ENCODE data around the gene RCOR3. TPM values are rescaled to one million over a fixed set of nuclear protein-coding genes. Genes with fewer than 3 reads are reported as not detected.

The RCOR3 gene
- total and polyA plus RNA-seq, 2 of the 8 experiments (the other 6 are each of a cell fraction or from before 2014, with no cell fraction given), result 21.4 to 36.3 TPM

GRCh38 chr1:211361202-211361601, 102.0 kb downstream of the RCOR3 start:
- H2AFZ ChIP-seq (ENCODE audit: low read length), result no peak overlapping the region
- H2BK15ac ChIP-seq (ENCODE audit: low read length), result no peak overlapping the region
- H2BK20ac ChIP-seq (ENCODE audit: low read length), result no peak overlapping the region
- H3K79me2 ChIP-seq (ENCODE audit: control insufficient read depth in 1 of 2, insufficient read depth in 2 of 2, low read length in 2 of 2), result no peaks in the 10 kb centered on the region
- no peak overlapping the region for H3K9ac ChIP-seq (replicated peaks in 1 of 4; ENCODE audit: extremely low read depth in 1 of 4, low read depth in 3 of 4, low read length in 3 of 4)
- no peak overlapping the region for H4K91ac ChIP-seq (replicated peaks; ENCODE audit: insufficient read length, low read length)
- H3K23me2 ChIP-seq (ENCODE audit: low read depth, low read length), result no peaks in the 10 kb centered on the region
- no peak for FAIRE-seq
- no peak overlapping the region for H2BK5ac ChIP-seq (ENCODE audit: low read depth, low read length)
- no peak overlapping the region for H3K4me2 ChIP-seq (ENCODE audit: insufficient read depth in 1 of 2, low read depth in 2 of 2, low read length in 2 of 2)
- no peak overlapping the region for H3K23ac ChIP-seq (ENCODE audit: insufficient read length)
- H4K8ac ChIP-seq (ENCODE audit: extremely low read depth, insufficient read depth, low read length), result no peak overlapping the region
- no peak overlapping the region for H3K4ac ChIP-seq (replicated peaks; ENCODE audit: insufficient read length, low read depth, low read length)
- no peak overlapping the region for H2AK5ac ChIP-seq (ENCODE audit: low read depth, low read length)
- H2BK12ac ChIP-seq (ENCODE audit: low read depth, low read length), result no peak overlapping the region
- no peaks in the 10 kb centered on the region for H4K20me1 ChIP-seq (replicated peaks in 1 of 2; ENCODE audit: control insufficient read depth in 1 of 2, insufficient read depth in 2 of 2, low read length in 2 of 2)
- H3K79me1 ChIP-seq (ENCODE audit: low read depth, low read length), result no peaks in the 10 kb centered on the region
- H3K27me3 ChIP-seq (replicated peaks in 1 of 4; ENCODE audit: control insufficient read depth in 3 of 4, extremely low read depth in 1 of 4, insufficient read depth in 3 of 4, low read length in 3 of 4), result no peaks in the 10 kb centered on the region
- no peak for DNase-seq (ENCODE audit: low read depth in 1 of 2, low spot score in 2 of 2)
- POLR2A ChIA-PET (ENCODE audit: partially characterized antibody), result no interaction called here
- peaks cover 0 to 28% (median 9%) of the 10 kb centered on the region in 4 experiments; a peak in 5 of 8 replicates for H3K36me3 ChIP-seq (ENCODE audit: control insufficient read depth in 2 of 4, insufficient read depth in 4 of 4, low read length in 3 of 4)
- no peak overlapping the region for H3K14ac ChIP-seq (ENCODE audit: insufficient read length)
- H3K27ac ChIP-seq (ENCODE audit: low read depth, low read length), result no peak overlapping the region
- CTCF ChIA-PET (ENCODE audit: partially characterized antibody), result interaction anchor here (1.0 to 1.1 kb wide), 2 partner anchors 18 to 35 kb away, joined by 3 read pairs; partner anchors contain the start of gene TRAF5
- H2BK120ac ChIP-seq (replicated peaks; ENCODE audit: low read depth, low read length), result no peak overlapping the region
- no peaks in the 10 kb centered on the region for H3K9me3 ChIP-seq (ENCODE audit: insufficient read depth in 2 of 2, low read depth in 1 of 2, low read length in 1 of 2)
- no peaks in the 10 kb centered on the region for H3K4me1 ChIP-seq (replicated peaks in 1 of 4; ENCODE audit: control insufficient read depth in 3 of 4, insufficient read depth in 4 of 4, low read length in 3 of 4)
- H3K56ac ChIP-seq (replicated peaks; ENCODE audit: insufficient read length, low read depth, low read length), result no peak overlapping the region
- no peak overlapping the region for H3K18ac ChIP-seq (ENCODE audit: extremely low read depth, low read length)
- TF ChIP-seq NANOG (IDR thresholded peaks at IDR 0.05; ENCODE audit: insufficient read depth, low read depth, low read length, poor library complexity, severe bottlenecking) (no peak), KDM1A (IDR thresholded peaks at IDR 0.05; ENCODE audit: borderline replicate concordance, low read length) (no peak), JUND (IDR thresholded peaks at IDR 0.05; ENCODE audit: low read length) (no peak), POLR2AphosphoS5 (IDR thresholded peaks at IDR 0.05; ENCODE audit: low read depth, low read length) (no peak), CBX8 (IDR thresholded peaks at IDR 0.05; ENCODE audit: borderline replicate concordance, low read depth, low read length) (no peak), POLR2A (IDR thresholded peaks at IDR 0.05; ENCODE audit: control extremely low read depth in 1 of 2, low read depth in 2 of 2, low read length in 2 of 2) (no peak), SAP30 (IDR thresholded peaks at IDR 0.05; ENCODE audit: insufficient read depth, insufficient replicate concordance, low read length) (no peak), TCF12 (IDR thresholded peaks at IDR 0.05; ENCODE audit: low read depth, low read length) (no peak), EGR1 (IDR thresholded peaks at IDR 0.05; ENCODE audit: borderline replicate concordance, low read depth, low read length) (no peak), BACH1 (IDR thresholded peaks at IDR 0.05; ENCODE audit: low read length) (no peak), JUN (IDR thresholded peaks at IDR 0.05; ENCODE audit: low read depth, low read length) (no peak), PHF8 (conservative IDR thresholded peaks at IDR 0.05; ENCODE audit: low read depth, low read length) (no peak), SUZ12 (IDR thresholded peaks at IDR 0.05; ENCODE audit: low read length) (no peak), CEBPB (IDR thresholded peaks at IDR 0.05; ENCODE audit: low read depth, low read length) (no peak), NRF1 (IDR thresholded peaks at IDR 0.05; ENCODE audit: low read depth, low read length) (no peak)
- H4K5ac ChIP-seq (ENCODE audit: insufficient read length, low read depth, low read length), result no peak overlapping the region
- WGBS, 2 experiments (ENCODE audit: extremely low coverage in 1 of 2, insufficient coverage in 1 of 2, insufficient read length in 1 of 2, insufficient replicate concordance in 2 of 2, low coverage in 1 of 2, low lambda C conversion rate in 2 of 2, missing lambda C conversion rate in 1 of 2), result 95% methylated on average over 1 of the region's 1 CpG; no CpG with 5 or more reads in 1 of the 2 experiments
- H3K4me3 ChIP-seq (ENCODE audit: extremely low read depth in 1 of 4, insufficient read depth in 2 of 4, low read depth in 3 of 4, low read length in 4 of 4), result no peak overlapping the region
